ENCODE measurements around the gene HMGCLL1.

DNA sequence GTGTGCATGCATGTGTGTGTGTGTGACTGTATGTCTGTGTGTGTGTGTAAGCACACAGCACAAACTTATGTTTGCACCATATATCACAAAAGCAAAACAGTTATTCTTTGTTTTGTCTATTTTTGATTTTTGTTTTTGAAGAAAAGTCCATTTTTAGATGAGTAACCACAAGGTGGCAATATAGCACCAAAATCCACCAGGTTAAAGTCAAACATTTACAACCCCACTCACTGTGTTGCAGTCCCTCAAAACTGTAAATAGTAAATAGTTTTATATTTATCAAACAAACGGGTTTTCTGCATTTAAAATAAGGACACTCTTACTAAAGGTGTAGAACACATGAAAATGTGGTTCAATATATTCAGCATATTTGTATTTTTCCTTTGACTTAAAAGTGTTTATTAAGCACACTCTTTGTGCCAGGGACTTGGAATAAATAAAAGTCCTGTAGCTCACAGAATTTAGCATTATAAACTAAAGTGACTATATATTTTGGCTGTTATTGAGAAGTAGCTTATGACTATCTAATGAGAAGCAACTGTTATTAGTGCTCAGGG lies 133.3 kb downstream of the HMGCLL1 start:
- TF ChIP-seq POLR2A (IDR thresholded peaks at IDR 0.05; ENCODE audit: low read length) (no peak), GATA1 (IDR thresholded peaks at IDR 0.05; ENCODE audit: low read depth, low read length) (no peak)

Measured in erythroblast (primary cell).